HG03103 (cell line): ENCODE data around the gene OR5AC2.

ENCODE experiments used
- ATAC-seq: cut with Tn5 transposase; IDR thresholded peaks from one replicate; pipeline ENCODE4 v1.9.1; 2021; ENCODE audit warnings: low read depth; ENCODE audit not compliant: unreplicated experiment

The OR5AC2 gene

DNA sequence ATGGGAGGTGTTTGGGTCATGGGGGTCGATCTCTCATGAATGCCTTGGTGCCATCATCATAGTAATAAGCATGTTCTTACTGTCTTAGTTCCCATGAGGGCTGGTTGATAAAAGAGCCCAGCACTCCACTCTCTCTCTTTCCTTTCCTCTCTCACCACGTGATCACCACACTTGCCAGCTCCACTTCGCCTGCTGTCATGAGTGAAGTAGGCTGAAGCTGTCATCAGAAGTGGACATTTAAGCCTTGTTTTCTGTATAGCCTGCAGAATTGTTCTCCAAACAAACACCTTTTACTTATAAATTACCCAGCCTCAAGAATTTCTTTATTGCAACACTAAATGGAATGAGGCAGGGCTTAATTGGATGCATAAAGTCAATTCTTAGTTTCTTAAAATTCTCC lies 49.7 kb downstream of the OR5AC2 start:
- ATAC-seq, result no peak
